Tibial nerve (tissue), 3 donors: ENCODE measurements around the gene THBS3.

Experiments
- POLR2A ChIP-seq, 2 donors: fragments of 450-650 bp; IDR thresholded peaks; one replicate each; pipeline ENCODE4 v1.6.1; 2017; ENCODE audit warnings: antibody characterized with exemption in 2 of 2, mild to moderate bottlenecking in 2 of 2, moderate library complexity in 2 of 2
- TF ChIP-seq, protein P1 (sequence below), 5 experiments: fragments of 200-600 bp in 3 of 5; fragments of 450-650 bp in 2 of 5; sonication (generic) in 3 of 5; IDR thresholded peaks; one replicate each; pipeline ENCODE4 v1.5.1; 2016 to 2019; ENCODE audit warnings: antibody characterized with exemption in 5 of 5, mild to moderate bottlenecking in 3 of 5, moderate library complexity in 2 of 5

DNA sequence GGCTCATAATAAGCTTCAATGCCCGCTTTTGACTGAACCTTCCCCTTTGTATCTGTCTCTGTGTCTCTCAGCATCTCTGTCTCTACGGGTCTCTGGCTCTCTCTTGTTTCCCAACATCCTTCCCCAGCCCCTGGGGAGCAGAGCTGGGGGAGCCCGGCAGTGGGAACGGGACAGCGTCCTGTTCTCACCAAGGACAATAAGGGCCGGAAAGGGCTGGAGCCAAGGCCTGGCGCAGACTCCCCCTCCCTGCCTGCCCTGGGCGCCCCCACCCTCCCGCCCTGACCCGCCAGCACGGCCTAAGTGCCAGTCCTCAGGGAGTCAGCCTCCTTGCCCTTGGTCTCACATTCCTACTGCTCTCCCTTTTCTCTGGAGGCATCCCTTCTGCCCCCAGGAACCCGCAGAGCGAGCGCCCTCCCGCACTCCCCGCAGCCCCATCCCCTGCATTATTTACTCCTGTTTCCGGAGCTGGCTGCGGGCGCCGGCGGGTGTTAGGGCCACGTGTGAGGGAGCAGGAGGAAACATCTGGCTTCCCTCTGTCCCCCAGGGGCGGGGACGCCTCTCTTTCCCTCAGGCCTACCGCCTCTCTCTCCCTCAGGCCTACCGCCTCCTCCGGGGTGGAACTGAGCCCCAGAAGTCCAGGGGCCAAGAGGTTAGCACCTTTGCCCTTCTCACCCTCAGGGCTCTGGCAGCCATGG is 41.1 kb downstream of the THBS3 start:
- TF ChIP-seq, protein P1, sequence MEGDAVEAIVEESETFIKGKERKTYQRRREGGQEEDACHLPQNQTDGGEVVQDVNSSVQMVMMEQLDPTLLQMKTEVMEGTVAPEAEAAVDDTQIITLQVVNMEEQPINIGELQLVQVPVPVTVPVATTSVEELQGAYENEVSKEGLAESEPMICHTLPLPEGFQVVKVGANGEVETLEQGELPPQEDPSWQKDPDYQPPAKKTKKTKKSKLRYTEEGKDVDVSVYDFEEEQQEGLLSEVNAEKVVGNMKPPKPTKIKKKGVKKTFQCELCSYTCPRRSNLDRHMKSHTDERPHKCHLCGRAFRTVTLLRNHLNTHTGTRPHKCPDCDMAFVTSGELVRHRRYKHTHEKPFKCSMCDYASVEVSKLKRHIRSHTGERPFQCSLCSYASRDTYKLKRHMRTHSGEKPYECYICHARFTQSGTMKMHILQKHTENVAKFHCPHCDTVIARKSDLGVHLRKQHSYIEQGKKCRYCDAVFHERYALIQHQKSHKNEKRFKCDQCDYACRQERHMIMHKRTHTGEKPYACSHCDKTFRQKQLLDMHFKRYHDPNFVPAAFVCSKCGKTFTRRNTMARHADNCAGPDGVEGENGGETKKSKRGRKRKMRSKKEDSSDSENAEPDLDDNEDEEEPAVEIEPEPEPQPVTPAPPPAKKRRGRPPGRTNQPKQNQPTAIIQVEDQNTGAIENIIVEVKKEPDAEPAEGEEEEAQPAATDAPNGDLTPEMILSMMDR (IDR thresholded peaks at IDR 0.05), result no peak
- TF ChIP-seq POLR2A (IDR thresholded peaks at IDR 0.05), result no peak
